ENCODE measurements around the gene TMEM45B.
A peak's percentile ranks its signal among the peaks of the same experiment; 100 is the strongest.
"Not testable (repeated sequence)": the region's sequence is repeated elsewhere in the genome, so short reads cannot be mapped to it uniquely, and the experiment has no call there.

TMEM45B gene

GRCh38 chr11:129815596-129816461 is at the start of gene TMEM45B:
Gene TMEM45B, plus strand, starts transcription at chr11:129815848. Its CDS starts 36,635 bp downstream, at chr11:129852483.
- no peak for DNase-seq (ENCODE audit: low read depth)
- TF ChIP-seq CTCF (IDR thresholded peaks at IDR 0.05; ENCODE audit: control insufficient read depth, extremely low read depth, insufficient read depth): no peak
- H3K4me3 ChIP-seq (ENCODE audit: low read depth, low read length): peak within 1 kb of the TSS; percentile 52

GRCh38 chr11:129766898-129767604 is 48.6 kb upstream of the TMEM45B start:
- DNase-seq (ENCODE audit: low read depth): no peak
- no peak overlapping the region for H3K4me3 ChIP-seq (ENCODE audit: low read depth, low read length)
- peak; percentile 65 for TF ChIP-seq CTCF (IDR thresholded peaks at IDR 0.05; ENCODE audit: control insufficient read depth, extremely low read depth, insufficient read depth)

GRCh38 chr11:129767827-129768226 is 47.8 kb upstream of the TMEM45B start:
- no peak overlapping the region for H3K4me3 ChIP-seq (ENCODE audit: low read depth, low read length)
- DNase-seq (ENCODE audit: low read depth): no peak
- no peak for TF ChIP-seq CTCF (IDR thresholded peaks at IDR 0.05; ENCODE audit: control insufficient read depth, extremely low read depth, insufficient read depth)

- DNase-seq (ENCODE audit: low read depth): no peak
- no peak overlapping the region for H3K4me3 ChIP-seq (ENCODE audit: low read depth, low read length)
- no peak for TF ChIP-seq CTCF (IDR thresholded peaks at IDR 0.05; ENCODE audit: control insufficient read depth, extremely low read depth, insufficient read depth)
These were observed 47.3 kb upstream of the TMEM45B start for GRCh38 chr11:129768356-129768755.

- no peak for DNase-seq (ENCODE audit: low read depth)
- no peak overlapping the region for H3K4me3 ChIP-seq (ENCODE audit: low read depth, low read length)
- no peak for TF ChIP-seq CTCF (IDR thresholded peaks at IDR 0.05; ENCODE audit: control insufficient read depth, extremely low read depth, insufficient read depth)
These were observed 46.6 kb upstream of the TMEM45B start for GRCh38 chr11:129769059-129769458.

- no peak overlapping the region for H3K4me3 ChIP-seq (ENCODE audit: low read depth, low read length)
- TF ChIP-seq CTCF (IDR thresholded peaks at IDR 0.05; ENCODE audit: control insufficient read depth, extremely low read depth, insufficient read depth): no peak
- no peak for DNase-seq (ENCODE audit: low read depth)
These were observed 44.7 kb upstream of the TMEM45B start for GRCh38 chr11:129770993-129771392.

- DNase-seq (ENCODE audit: low read depth); H3K4me3 ChIP-seq (ENCODE audit: low read depth, low read length): not testable (repeated sequence)
These were observed 44.2 kb upstream of the TMEM45B start for GRCh38 chr11:129771456-129771855.

Measured in LNCaP clone FGC (cell line).